ENCODE data around the gene ABHD2.
"Not testable (repeated sequence)": the region's sequence is repeated elsewhere in the genome, so short reads cannot be mapped to it uniquely, and the experiment has no call there.

The ABHD2 gene

GRCh38 chr15:89230277-89230676 lies 142.0 kb downstream of the ABHD2 start:
- no peak for DNase-seq

- DNase-seq, result no peak
Observed at GRCh38 chr15:89231832-89232231, 143.6 kb downstream of the ABHD2 start.

GRCh38 chr15:89239883-89240810 lies 151.9 kb downstream of the ABHD2 start:
- DNase-seq, result not testable (repeated sequence)

- no peak for DNase-seq
Observed at GRCh38 chr15:89243046-89243690, 154.9 kb downstream of the ABHD2 start.

GRCh38 chr15:89243691-89244573 lies 155.7 kb downstream of the ABHD2 start, which contains the start of gene FANCI:
FANCI (plus strand) TSS chr15:89243979; CDS start chr15:89247648, 3,669 bp downstream.
- DNase-seq, result peak; percentile 91 to 97 (median 94)

GRCh38 chr15:89244574-89244903 lies 156.3 kb downstream of the ABHD2 start:
- DNase-seq, result peak in 3 of 4 experiments; percentile 21 to 34 (median 33)

GRCh38 chr15:89247446-89247845 lies 159.2 kb downstream of the ABHD2 start:
- peak in 1 of 4 experiments; percentile 8 for DNase-seq

GRCh38 chr15:89248584-89248983 lies 160.3 kb downstream of the ABHD2 start:
- DNase-seq, result no peak

- not testable (repeated sequence) for DNase-seq
Observed at GRCh38 chr15:89250142-89250541, 161.9 kb downstream of the ABHD2 start.

All from suppressor macrophage (primary cell).